ENCODE measurements around the gene TNPO2.
"Not testable (repeated sequence)": the region's sequence is repeated elsewhere in the genome, so short reads cannot be mapped to it uniquely, and the experiment has no call there.

The TNPO2 gene

GRCh38 chr19:12705169-12705568, 18.6 kb downstream of the TNPO2 start:
- DNase-seq = no peak

DNA sequence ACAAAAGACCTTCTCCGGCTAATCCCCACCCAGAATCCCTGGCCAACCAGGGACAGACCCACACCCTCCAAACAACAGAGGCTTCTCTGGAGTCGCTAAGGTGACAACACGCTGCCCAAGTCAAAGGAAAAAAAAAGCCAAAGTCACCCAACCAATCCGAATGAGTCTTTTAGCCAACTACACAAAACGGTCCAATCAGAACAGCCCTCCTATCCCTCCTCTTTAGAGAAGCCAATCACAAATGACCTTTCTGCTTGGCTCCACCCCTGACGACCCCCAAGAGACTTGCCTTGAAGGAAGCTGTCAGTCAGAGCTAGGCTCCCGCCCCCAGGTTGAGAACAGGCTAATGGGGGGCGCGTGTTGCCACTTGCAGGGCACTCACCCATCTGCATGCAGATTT, 20.7 kb downstream of the TNPO2 start:
- no peak for DNase-seq

- no peak for DNase-seq
These were observed 22.0 kb downstream of the TNPO2 start for GRCh38 chr19:12701596-12702282.

DNA sequence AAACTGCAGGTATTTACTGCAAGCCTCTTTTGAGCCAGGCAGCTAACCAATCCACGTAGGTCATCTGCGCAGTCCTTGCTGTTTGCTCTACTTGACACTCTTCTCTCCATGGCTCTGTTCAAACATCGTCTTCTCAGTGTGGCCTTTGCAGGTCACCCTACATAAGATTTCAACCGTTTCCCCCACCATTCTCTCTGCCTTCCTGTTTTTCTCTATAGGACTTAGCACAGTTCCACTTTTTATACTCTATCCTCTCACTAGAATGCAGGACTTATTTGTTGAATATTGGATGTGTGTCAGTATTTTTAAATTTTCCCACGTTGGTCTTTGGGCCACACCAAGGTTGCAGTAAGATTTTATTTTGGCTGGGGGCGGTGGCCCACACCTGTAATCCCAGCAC, 25.6 kb downstream of the TNPO2 start:
- no peak for DNase-seq

GRCh38 chr19:12697425-12697824, 26.3 kb downstream of the TNPO2 start:
- not testable (repeated sequence) for DNase-seq

GRCh38 chr19:12696366-12697335, 27.1 kb downstream of the TNPO2 start, which contains the start of gene FBXW9:
TSS of gene FBXW9 (minus strand) at chr19:12696631. CDS start at chr19:12696581, 50 bp downstream.
- DNase-seq = peak; percentile 96 to 97 (median 96)

- no peak for DNase-seq
These were observed 27.8 kb downstream of the TNPO2 start for GRCh38 chr19:12695997-12696365.

DNA sequence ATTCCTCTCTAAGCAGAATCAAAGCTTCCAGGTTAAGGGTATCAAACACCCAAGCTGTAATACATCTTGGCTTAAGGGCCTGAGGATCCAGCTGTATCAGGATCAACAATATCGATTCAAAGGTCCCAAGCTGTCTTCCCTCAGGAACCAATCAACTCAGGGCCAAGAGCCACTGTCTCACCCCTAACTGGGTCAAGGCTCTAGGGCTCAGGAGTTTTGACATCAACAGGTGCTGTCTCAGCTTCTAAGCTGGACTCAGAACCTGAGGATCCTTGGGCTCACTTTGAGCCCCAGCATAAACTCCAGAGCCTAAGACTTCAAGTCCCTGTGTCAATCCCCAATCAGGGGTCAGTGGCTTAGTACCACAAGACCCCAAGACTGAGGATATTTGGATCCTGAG, 28.2 kb downstream of the TNPO2 start:
- no peak for DNase-seq

DNA sequence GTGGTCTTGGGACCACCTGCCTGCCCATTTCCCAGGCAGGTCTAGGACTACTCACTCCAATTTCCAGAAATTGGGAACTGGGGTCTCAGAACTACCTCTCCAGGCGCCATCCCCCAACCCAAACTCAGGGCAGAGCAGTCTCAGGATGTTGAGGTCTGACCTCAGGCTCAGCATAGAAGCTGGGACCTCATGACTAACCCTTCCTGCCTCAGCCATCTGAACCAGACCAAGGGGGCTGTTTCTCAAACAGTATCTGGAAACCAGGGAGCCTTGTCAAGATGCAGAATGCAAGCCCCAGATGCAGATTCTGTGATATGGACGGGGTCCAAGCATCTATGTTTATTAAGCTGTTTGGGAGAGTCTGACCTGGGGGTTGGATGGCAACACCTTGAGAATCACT, 28.6 kb downstream of the TNPO2 start:
- DNase-seq = no peak

DNA sequence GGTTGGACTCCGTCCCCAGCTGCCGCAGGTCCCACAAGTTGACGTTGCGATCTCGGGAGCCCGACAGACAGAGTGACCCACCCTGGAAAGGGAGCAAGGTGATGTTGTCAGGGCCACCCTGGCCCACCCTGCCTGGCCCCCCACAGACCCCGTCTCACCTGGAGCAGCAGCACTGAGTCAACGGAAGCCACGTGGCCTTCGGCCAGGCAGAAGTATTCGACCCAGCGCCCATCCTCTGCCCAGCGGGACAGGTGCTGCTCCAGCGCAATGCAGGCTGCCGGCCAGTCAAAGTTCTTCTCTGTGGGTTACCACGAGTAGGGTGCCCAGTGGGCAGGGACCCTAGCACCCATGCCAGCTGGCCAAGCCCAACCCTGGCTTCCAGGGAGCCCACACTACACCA, 29.1 kb downstream of the TNPO2 start:
- no peak for DNase-seq

DNA sequence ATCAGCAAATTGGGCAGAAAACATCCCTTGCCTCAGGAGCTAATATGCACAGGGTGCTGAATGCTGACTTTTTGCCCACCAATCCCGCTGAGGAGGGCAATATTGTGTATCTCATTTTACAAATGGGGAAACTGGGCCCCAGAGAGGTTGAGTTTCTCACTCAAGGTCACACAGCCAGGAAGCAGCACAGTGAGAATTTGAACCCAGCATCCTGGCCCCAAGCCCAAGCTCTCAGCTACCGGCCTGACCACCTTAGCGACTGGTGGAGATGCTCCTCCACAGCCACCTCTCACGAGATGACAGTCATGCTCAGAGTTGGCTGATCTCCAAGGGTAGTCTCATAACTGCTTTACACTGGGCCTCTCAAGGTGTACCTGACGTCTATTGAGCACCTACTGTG, 30.8 kb downstream of the TNPO2 start:
- no peak for DNase-seq

DNA sequence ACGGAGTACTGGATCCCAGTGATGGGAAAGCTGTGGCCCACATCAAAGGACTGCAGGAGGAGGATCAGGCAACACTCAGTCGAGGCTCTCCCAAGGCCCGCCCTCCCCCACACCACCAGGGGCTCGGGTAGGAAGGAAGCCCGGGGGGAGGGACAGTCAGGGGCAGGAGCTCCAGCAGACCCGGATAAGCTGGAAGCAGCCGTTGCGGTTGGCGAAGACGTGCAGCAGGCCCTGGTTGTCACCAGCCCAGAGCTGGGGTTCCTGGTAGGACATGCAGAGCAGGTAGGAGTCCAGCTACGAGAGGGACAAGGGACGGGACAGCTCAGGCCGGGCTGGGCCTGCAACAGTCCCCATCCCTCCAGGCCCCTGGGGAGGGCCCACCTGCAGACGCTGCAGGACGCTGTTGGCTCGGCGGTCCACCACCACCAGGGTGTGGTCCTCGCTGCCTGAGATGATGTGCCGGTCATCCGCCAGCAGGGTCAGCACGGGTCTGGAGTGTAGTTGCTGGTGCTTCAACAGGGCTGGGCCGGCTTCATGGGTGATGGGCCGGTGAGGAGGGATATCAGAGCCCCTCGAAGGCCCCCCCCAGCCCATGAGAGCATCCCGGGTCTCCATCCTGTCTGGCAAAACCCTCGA, 34.0 kb downstream of the TNPO2 start:
- no peak for DNase-seq

GRCh38 chr19:12689012-12689411, 34.7 kb downstream of the TNPO2 start:
- DNase-seq = no peak

- no peak for DNase-seq
These were observed 36.1 kb downstream of the TNPO2 start, which contains the start of gene GNG14 for GRCh38 chr19:12687496-12688196. TSS of gene GNG14 (plus strand) at chr19:12687998. CDS start at chr19:12688049, 51 bp downstream.

DNA sequence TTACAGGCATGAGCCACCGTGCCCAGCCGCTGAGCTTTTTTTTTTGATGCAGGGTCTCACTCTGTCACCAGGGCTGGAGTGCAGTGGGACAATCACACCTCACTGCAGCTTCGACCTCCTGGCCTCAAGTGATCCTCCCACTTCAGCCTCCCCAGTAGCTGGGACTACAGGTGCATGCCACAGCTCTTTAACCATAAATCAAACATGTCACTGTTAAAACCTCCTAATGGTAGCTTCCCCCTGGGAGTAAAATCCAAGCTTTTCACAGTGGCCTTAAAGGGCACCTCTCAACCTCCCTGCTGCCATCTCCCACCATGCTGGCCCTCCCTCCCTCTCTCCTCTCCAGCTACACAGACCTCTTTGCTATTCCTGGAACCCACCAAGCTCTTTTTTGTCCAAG, 37.9 kb downstream of the TNPO2 start:
- DNase-seq = no peak

DNA sequence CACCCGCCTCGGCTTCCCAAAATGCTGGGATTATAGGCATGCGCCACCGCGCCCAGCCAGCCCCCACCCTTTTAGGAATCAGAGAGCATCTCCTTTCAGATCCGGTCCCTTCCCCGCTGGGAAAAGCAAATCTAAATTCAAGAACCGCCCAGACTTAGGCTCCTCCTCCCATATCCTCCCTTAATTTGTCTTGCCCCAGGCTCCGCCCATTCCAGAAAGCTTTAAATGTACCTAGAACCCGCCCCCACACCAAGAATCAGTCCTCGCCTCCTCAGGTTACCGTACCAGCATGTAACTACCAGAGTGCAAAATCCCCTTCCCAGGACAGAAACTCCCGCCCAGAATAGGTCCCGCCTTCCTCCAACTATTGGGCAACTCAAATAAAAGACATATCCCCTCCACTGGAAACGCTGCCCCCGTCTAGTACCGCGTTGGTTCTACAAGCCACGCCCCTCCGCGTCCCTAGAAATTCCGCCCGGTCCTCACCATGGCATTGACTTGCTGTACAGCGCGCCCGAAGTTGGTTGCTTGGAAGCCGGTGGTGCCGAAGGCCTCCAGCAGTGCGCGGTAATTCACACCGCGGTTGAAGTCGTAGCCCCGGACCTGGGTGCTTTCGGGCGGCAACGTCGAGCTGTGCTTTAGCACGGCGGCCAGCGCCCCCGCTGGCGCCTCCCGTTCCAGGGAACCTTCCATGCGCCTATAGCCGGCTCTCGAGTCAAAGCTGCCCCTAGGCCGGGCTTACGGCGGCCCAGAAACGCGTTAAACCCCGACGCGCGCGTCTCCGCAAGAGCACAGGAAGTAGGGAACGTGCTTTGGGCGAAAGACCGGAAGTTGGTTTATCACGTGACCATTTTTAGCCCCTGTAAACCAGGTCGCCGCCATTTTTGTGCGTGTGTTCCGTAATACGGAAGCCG, 42.4 kb downstream of the TNPO2 start, which contains the start of gene DHPS:
Gene DHPS (minus strand): TSS at position 807 of the 914 bp plus-strand sequence. CDS start 114 bp downstream, at position 693.
- DNase-seq = peak; percentile 71 to 79 (median 74)

DNA sequence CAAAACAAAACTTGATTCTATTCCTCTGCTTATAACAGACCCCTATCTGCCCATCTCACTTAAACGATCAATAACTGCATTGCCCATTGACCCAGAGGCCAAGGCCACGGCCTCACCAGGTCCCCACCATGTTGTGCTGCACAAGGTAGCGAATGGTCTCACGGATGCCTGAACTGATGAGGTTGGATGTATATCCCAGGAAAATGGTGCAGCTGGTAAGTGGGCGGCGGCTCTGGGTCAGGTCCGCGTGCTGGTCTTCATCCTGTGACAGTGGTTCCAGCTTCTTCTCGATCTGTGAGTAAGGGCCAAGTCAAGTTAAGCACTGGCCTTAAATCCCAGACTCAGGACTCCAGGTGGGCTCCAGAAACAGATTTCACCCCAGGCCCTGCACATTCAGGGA, 43.7 kb downstream of the TNPO2 start:
- no peak for DNase-seq

GRCh38 chr19:12678039-12678438, 45.7 kb downstream of the TNPO2 start:
- not testable (repeated sequence) for DNase-seq

GRCh38 chr19:12676928-12677327, 46.8 kb downstream of the TNPO2 start:
- DNase-seq = no peak

DNA sequence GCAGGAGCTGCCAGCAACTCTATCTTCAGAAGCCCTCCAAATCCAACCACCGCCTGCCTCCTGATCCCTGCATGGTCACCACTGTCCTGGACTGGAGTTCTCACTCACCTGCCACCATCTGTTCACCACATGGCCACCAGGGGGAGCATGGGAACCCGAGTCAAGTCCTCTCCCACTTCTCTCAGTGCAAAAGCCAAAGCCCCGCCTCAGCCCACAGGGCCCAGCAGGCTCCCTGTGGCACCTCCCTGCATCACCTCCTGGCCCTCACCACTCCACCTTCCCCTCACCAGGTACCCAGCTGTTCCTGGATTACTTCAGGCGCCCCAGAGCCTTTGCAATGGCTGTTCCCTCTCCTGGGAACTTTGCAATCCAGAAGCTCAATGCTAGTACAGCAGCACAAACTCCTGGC, 47.3 kb downstream of the TNPO2 start:
- DNase-seq = peak; percentile 71 to 83 (median 81)

DNA sequence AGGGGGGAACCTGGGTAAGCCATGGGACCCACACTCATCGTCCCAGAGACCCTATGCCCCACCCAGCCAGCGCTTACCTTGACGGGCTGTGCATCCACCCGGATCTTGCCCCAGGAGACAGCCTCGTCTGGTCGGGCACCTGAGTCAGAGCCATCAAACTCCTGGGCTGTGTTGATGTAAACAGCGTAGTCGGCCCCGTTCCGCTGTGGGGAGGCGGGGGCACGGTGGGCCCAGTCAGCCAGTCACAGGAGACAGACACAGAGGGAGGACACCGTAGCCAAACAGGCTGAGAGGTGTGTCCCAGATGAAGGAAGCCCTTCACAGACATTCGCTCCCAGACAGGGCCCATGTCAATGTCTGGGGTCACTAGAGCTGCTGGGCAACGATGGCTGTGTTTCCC, 47.8 kb downstream of the TNPO2 start:
- no peak for DNase-seq

All from activated naive CD4-positive, alpha-beta T cell (primary cell).